ENCODE data around the gene UGT2B15.
A peak's percentile ranks its signal among the peaks of the same experiment; 100 is the strongest.
"Not testable (repeated sequence)": the region's sequence is repeated elsewhere in the genome, so short reads cannot be mapped to it uniquely, and the experiment has no call there.

Gene UGT2B15

GRCh38 chr4:68670479-68670939 is at the start of gene UGT2B15:
Gene UGT2B15, minus strand, starts transcription at chr4:68670652. Its CDS starts 34 bp downstream, at chr4:68670618.
- FAIRE-seq = not testable (repeated sequence)

- no peak for FAIRE-seq
Observed at GRCh38 chr4:68719075-68719473, 48.6 kb upstream of the UGT2B15 start.

- FAIRE-seq = no peak
Observed at GRCh38 chr4:68718447-68719074, 48.1 kb upstream of the UGT2B15 start.

- FAIRE-seq = no peak
Observed at GRCh38 chr4:68717999-68718398, 47.5 kb upstream of the UGT2B15 start.

GRCh38 chr4:68714400-68714799 is 43.9 kb upstream of the UGT2B15 start:
- FAIRE-seq = no peak

- FAIRE-seq = no peak
Observed at GRCh38 chr4:68712207-68712606, 41.8 kb upstream of the UGT2B15 start.

- no peak for FAIRE-seq
Observed at GRCh38 chr4:68708566-68708965, 38.1 kb upstream of the UGT2B15 start.

- not testable (repeated sequence) for FAIRE-seq
Observed at GRCh38 chr4:68703168-68703567, 32.7 kb upstream of the UGT2B15 start.

- no peak for FAIRE-seq
Observed at GRCh38 chr4:68700152-68700551, 29.7 kb upstream of the UGT2B15 start.

GRCh38 chr4:68693325-68694075 is 23.0 kb upstream of the UGT2B15 start:
- no peak for FAIRE-seq

DNA sequence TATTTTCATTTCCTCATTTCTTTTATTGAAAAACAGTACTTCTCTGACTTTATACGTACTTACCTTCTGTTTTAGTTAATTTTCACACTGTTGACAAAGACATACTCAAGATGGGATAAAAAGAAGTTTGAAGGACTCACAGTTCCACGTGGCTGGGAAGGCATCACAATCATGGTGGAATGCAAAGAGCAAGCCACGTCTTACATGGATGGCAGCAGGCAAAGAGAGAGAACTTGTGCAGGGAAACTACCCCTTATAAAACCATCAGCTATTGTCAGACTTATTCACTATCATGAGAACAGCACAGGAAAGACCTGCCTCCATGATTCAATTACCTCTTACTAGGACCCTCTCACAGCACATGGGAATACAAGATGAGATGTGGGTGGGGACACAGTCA is 20.7 kb upstream of the UGT2B15 start:
- no peak for FAIRE-seq

- FAIRE-seq = no peak
Observed at GRCh38 chr4:68683034-68683433, 12.6 kb upstream of the UGT2B15 start.

DNA sequence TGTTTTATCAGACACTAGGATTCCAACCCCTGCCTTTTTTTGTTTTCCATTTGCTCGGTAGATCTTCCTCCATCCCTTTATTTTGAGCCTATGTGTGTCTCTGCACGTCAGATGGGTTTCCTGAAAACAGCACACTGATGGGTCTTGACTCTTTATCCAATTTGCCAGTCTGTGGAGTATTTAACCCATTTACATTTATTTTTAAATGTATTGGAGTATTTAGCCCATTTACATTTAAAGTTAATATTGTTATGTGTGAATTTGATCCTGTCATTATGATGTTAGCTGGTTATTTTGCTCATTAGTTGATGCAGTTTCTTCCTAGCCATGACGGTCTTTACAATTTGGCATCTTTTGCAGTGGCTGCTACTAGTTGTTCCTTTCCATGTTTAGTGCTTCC is 10.8 kb upstream of the UGT2B15 start:
- not testable (repeated sequence) for FAIRE-seq

DNA sequence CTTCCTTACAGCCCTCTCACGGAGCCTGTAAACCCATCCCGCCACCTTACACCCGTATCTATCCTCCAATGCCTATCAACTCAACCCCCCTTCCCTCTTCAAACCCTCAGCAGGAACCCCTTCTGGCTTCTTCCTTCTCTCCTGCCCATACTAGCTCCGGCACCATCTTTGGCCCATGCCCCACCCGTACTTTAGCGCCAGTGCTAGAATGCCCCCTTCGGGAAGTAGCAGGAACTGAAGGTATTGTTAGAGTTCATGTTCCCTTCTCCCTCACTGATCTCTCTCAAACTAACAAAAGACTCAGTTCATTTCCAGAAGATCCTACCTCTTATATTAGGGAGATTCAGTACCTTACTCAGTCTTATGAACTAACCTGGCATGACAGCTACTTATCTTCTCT is 2.7 kb upstream of the UGT2B15 start:
- no peak for FAIRE-seq

DNA sequence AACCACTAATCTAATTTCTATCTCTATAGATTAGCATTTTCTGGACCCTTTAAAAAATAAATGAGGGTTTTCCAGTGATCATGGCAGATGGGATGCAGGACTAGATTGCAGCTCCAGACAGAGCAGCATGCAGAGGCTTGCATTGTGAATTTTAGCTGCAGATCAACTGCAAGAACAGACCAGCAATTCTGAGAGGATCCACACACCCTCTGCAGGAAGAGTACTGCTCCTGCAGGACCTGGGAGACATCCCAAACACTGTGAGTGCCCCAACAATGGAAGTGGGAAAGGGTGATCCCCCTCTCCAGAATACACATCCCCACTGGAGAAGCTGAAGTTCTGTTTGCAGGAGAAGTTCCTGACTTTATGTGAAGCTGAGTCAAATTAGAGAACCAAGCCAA is 765 bp upstream of the UGT2B15 start:
- FAIRE-seq = not testable (repeated sequence)

GRCh38 chr4:68668537-68669163 is 1.8 kb downstream of the UGT2B15 start:
- peak; percentile 64 for FAIRE-seq

DNA sequence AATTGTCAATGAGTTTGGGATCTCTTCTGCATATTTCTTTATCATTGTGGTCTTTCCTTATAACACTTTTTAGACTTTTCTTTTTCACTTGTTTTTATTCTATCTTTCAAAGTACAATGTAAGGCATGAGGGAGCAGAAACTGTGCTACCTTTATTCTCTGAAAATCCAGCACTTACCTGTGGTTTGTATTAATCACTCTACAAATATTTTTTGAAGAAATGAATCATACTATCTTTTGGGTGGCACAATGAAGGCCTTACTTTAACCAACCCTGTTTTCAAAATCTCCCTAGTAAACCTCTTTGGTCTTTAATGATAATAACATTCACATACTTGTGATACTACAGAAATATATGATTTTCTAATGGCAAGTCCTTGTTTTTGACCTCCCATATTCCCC is 2.9 kb downstream of the UGT2B15 start:
- FAIRE-seq = peak; percentile 8

- FAIRE-seq = not testable (repeated sequence)
Observed at GRCh38 chr4:68664721-68665120, 5.7 kb downstream of the UGT2B15 start.

DNA sequence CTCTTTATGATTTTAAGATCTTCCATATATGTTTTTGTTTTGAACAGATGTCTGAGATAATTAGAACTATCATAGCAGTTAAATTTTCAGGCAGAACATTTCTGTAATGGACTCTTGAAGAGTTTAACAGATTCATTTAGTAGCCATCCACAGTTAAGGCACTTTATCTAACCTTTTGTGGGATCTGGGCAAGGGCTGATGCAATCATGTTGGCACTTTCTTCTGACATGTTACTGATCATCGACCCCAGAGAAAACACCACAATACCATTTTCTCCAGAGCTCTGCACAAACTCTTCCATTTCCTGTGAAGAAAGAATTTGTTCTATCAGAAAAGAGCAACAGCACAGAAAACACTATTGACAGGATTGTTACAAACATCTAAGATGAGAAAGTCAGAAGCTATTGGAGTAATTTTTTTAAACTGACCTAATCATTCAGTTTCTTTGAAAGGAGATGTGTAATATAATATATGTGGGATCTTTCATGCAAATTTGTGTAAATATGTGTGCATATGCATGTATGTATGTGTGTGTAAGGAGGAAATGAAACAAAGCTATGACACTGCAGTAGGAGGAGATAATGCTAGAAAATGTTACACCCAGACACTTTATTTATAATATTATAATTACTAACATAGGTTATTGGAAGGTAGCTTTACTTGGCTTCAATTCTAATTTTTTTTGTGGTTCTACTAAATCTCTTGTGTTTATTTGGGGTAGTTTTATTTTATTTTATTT is 7.4 kb downstream of the UGT2B15 start:
- not testable (repeated sequence) for FAIRE-seq

GRCh38 chr4:68658672-68659071 is 11.8 kb downstream of the UGT2B15 start:
- FAIRE-seq = no peak

GRCh38 chr4:68657022-68657594 is 13.3 kb downstream of the UGT2B15 start:
- FAIRE-seq = not testable (repeated sequence)

GRCh38 chr4:68656445-68656973 is 13.9 kb downstream of the UGT2B15 start:
- FAIRE-seq = peak; percentile 43
